ENCODE results near the gene SEMA4G. TPM values are rescaled to one million over a fixed set of nuclear protein-coding genes. Genes with fewer than 3 reads are reported as not detected.

The SEMA4G gene
- total RNA-seq, 3 donors from 2014 or later: 68.5 to 176 (median 91.9) TPM

DNA sequence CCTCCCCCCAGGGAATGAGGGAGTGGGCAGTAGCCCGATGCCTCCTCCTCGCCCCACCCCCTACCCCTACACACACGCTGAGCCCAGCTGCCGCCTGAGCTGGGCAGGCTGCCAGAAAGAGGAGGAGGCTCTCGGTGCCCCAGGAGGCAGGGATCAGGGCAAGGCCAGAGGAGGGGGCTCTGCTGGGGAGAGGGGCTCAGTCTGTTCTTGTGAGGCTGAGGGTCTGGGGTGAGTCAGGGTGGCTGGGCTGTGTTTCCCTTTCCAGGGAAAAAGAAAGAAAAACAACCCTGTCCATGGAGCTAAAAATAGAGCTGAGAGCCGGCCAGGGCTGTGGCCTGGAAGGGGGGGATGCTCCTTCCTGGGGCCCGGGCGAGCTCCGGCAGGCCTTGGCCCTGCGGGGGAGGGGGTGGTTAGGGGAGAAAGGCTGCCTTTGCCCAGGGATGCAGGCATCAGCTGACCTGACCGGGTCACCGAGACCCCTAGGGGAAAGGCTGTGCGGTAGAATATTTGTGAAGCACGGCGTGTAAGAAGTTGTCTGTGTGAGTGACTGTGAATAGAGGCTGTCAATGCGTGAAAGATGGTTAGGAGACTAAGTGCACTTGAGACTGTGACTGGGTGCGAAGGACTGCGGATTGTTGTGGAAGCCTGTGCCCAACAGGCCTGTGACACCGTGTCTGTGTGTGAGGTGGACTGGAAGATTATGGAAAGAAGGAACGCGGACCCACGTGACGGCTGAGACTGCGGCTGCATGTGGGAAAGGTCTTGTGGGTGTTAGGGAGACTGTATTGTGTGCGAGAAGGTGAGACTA, 29.1 kb downstream of the SEMA4G start:
- TF ChIP-seq, protein P1, sequence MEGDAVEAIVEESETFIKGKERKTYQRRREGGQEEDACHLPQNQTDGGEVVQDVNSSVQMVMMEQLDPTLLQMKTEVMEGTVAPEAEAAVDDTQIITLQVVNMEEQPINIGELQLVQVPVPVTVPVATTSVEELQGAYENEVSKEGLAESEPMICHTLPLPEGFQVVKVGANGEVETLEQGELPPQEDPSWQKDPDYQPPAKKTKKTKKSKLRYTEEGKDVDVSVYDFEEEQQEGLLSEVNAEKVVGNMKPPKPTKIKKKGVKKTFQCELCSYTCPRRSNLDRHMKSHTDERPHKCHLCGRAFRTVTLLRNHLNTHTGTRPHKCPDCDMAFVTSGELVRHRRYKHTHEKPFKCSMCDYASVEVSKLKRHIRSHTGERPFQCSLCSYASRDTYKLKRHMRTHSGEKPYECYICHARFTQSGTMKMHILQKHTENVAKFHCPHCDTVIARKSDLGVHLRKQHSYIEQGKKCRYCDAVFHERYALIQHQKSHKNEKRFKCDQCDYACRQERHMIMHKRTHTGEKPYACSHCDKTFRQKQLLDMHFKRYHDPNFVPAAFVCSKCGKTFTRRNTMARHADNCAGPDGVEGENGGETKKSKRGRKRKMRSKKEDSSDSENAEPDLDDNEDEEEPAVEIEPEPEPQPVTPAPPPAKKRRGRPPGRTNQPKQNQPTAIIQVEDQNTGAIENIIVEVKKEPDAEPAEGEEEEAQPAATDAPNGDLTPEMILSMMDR (IDR thresholded peaks at IDR 0.05): no peak
- peak; percentile 90 to 93 (median 91) for DNase-seq
- Histone ChIP-seq H3K4me3 (peak overlapping the region; percentile 68), H3K36me3 (ENCODE audit: low read depth) (no peaks in the 10 kb centered on the region), H3K9me3 (no peaks in the 10 kb centered on the region), H3K4me1 (ENCODE audit: low read depth) (peaks cover 18% of the 10 kb centered on the region)
- intact Hi-C loops (cut with DNase I, micrococcal nuclease): no loop called here
- peak; percentile 61 for ATAC-seq

DNA sequence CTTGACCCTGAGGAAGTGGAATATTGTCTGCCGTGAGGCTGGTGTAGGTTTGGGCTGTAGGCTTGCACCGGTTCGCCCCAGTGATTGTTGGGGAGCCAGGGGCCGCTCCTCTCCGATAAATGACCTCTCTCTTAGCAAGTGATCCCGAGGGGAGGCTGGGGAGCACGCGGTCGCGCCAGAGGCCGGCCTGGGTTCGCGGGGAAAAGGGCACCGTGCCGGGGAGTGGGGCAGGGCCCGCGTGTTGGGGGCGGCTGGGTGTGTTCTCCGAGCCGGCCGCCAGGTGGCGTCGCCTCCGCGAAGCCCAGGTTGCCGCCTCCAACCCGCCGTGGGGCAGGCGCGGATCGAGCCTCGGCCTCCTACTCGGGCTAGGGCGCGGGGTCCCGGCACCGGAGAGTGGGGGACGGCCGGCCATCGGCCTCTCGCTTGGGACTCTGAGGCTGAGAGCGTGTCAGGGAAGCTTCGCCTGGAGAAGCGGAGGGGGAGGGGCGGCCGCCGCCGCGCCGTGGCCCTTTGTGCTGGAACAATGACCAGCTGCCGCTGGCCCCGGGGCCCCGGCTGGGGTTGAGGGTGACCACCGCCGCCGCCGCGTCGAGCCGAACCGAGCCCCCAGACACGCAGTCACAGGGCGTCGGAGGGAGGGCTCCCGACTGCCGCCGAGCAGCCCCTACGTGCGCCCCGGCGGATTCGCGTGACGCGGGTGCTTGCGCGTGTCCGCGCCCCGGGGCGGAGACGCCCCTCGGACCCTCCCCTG, 29.9 kb downstream of the SEMA4G start:
- Histone ChIP-seq H3K9me3 (no peaks in the 10 kb centered on the region), H3K4me3 (peak overlapping the region; percentile 67), H3K36me3 (ENCODE audit: low read depth) (no peaks in the 10 kb centered on the region), H3K4me1 (ENCODE audit: low read depth) (peaks cover 18% of the 10 kb centered on the region)
- DNase-seq (peak; percentile 81 to 89 (median 88)), ATAC-seq (peak; percentile 75)
- intact Hi-C loops (cut with DNase I, micrococcal nuclease): no loop called here
- TF ChIP-seq, protein P1 (IDR thresholded peaks at IDR 0.05): peak; percentile 91

DNA sequence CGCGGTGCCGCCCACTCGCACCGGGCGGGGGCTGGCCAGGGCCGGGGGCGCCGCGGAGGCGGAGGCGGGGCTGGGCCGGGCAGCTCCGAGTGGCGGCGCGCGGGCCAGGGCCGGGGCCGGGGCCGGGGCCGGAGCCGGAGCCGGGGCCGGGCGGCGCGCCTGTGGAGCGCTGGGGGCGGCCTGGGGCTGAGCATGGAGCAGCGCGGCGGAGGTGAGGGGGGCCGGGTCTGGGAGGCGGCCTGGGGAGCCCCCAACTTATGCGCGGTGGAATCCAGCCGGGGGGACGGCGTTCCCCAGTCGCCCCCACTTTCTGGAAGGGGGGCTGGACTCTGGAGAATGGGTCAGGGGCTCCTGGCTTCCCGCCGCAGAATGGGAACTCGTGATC, 30.4 kb downstream of the SEMA4G start, which contains the start of gene LZTS2:
TSS of gene LZTS2 (plus strand) at position 67 of the 385 bp plus-strand sequence. CDS start 2,731 bp downstream, outside the sequence.
- no peak for DNase-seq
- Histone ChIP-seq H3K4me1 (ENCODE audit: low read depth) (peaks cover 18% of the 10 kb centered on the region), H3K4me3 (peak within 1 kb of the TSS; percentile 67), H3K36me3 (ENCODE audit: low read depth) (no peaks in the 10 kb centered on the region), H3K9me3 (no peaks in the 10 kb centered on the region)
- TF ChIP-seq, protein P1 (IDR thresholded peaks at IDR 0.05): no peak
- ATAC-seq: peak; percentile 37
- intact Hi-C loops (cut with DNase I, micrococcal nuclease): no loop called here

DNA sequence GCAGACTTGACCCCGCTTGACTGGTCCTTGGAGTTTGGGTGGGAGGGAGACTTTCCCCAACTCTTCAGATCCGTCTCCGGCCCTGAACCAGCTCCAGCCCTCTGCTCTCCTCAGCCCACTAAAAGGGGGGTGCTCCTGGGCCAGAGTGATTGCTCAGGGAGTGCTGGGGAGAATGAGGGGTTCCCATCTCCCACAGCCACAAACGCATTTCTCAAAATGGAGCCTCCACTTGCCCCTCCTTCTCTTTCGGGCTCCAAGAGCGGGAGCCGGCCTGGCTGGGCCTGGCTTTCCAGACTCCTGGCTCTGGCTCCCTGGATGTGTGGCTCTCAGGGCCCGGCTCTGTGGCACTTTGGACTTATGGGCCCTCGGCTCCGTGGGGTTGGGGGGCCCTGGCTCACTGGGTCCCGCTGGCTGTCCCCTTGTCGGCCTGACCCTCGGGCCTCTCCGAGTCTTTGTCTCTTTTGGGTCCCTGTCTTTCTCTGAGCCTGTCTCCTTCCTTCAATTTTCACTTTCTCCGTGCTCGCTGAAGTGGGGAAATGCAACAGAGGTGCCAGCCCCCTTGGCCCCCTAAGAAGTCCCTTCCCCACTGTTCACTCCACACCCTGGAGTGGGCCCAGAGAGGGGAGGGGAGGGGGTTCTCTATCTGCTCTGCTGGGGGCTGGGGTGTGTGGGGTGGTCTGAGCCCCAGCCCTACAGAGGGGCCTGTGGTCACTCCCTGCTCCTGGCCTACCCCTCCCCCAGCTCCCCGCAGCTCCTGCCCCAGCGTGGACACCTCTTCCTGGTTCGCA, 31.0 kb downstream of the SEMA4G start:
- Histone ChIP-seq H3K4me3 (peak overlapping the region; percentile 67), H3K4me1 (ENCODE audit: low read depth) (peaks cover 18% of the 10 kb centered on the region), H3K9me3 (no peaks in the 10 kb centered on the region), H3K36me3 (ENCODE audit: low read depth) (peaks cover 1% of the 10 kb centered on the region)
- intact Hi-C loops (cut with DNase I, micrococcal nuclease): no loop called here
- ATAC-seq: no peak
- peak in 1 of 3 donors; percentile 52 for DNase-seq
- TF ChIP-seq, protein P1 (IDR thresholded peaks at IDR 0.05): no peak

DNA sequence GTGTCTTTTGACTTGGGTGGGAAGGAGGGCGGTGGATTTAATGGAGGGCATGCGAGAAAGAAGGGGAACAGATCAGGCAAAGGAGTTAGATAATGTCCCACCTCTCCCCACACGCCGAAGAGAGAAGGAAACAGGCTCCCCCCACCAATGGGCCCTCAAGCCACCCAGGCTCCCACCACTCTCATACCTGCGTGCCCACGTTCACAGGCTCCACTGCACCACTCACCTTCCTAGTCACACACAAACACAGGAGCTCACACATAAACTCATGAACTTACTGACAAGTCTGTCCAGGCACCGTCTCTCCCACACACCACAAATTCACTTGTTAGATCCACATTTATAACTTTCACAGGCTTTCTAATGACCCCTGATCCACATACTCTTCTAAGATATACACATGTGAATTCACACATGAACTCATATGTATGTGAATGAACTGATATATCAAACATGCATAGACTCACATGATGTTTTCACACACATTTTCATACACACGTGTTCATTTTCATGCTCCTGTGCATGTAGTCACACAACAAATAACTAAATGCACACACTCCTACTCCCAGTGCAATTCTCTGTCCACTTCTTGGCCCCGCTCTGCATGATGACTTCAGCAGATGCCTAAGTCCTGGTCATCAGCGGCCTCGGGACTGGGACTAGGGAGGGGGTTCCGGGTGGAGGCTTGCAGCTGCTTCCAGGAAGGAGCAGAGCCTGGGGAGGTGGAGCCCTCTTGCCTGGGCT, 31.8 kb downstream of the SEMA4G start:
- Histone ChIP-seq H3K4me1 (ENCODE audit: low read depth) (peaks cover 17% of the 10 kb centered on the region), H3K9me3 (no peaks in the 10 kb centered on the region), H3K36me3 (ENCODE audit: low read depth) (peaks cover 4% of the 10 kb centered on the region), H3K4me3 (no peak overlapping the region)
- ATAC-seq (no peak), DNase-seq (peak; percentile 71 to 85 (median 71))
- TF ChIP-seq, protein P1 (IDR thresholded peaks at IDR 0.05): no peak
- intact Hi-C loops (cut with DNase I, micrococcal nuclease): no loop called here
